ENCODE data around the gene HASPIN.
A peak's percentile ranks its signal among the peaks of the same experiment; 100 is the strongest.

The HASPIN gene

GRCh38 chr17:3739422-3740124, 15.9 kb downstream of the HASPIN start:
- no peak for DNase-seq

GRCh38 chr17:3740611-3741073, 16.9 kb downstream of the HASPIN start:
- DNase-seq: no peak

GRCh38 chr17:3744014-3744413, 20.3 kb downstream of the HASPIN start:
- no peak for DNase-seq

- no peak for DNase-seq
These were observed 21.4 kb downstream of the HASPIN start for GRCh38 chr17:3745071-3745470.

- DNase-seq: no peak
These were observed 24.1 kb downstream of the HASPIN start for GRCh38 chr17:3747805-3748204.

GRCh38 chr17:3748576-3748975, 24.9 kb downstream of the HASPIN start:
- no peak for DNase-seq

- no peak for DNase-seq
These were observed 26.6 kb downstream of the HASPIN start for GRCh38 chr17:3750296-3750695.

GRCh38 chr17:3750926-3751325, 27.2 kb downstream of the HASPIN start:
- DNase-seq: no peak

GRCh38 chr17:3751836-3752235, 28.1 kb downstream of the HASPIN start:
- no peak for DNase-seq

- DNase-seq: no peak
These were observed 29.9 kb downstream of the HASPIN start for GRCh38 chr17:3753624-3754023.

- DNase-seq: no peak
These were observed 30.4 kb downstream of the HASPIN start for GRCh38 chr17:3754066-3754457.

GRCh38 chr17:3754458-3755334, 31.0 kb downstream of the HASPIN start:
- DNase-seq: peak; percentile 98

- DNase-seq: no peak
These were observed 31.8 kb downstream of the HASPIN start for GRCh38 chr17:3755335-3756030.

- DNase-seq: no peak
These were observed 36.0 kb downstream of the HASPIN start for GRCh38 chr17:3759597-3760216.

- no peak for DNase-seq
These were observed 37.6 kb downstream of the HASPIN start for GRCh38 chr17:3761036-3761917.

GRCh38 chr17:3761918-3762380, 38.2 kb downstream of the HASPIN start:
- DNase-seq: no peak

GRCh38 chr17:3762922-3763776, 39.4 kb downstream of the HASPIN start:
- no peak for DNase-seq

GRCh38 chr17:3763777-3764170, 40.1 kb downstream of the HASPIN start:
- no peak for DNase-seq

- DNase-seq: no peak
These were observed 42.3 kb downstream of the HASPIN start for GRCh38 chr17:3765981-3766380.

GRCh38 chr17:3766779-3767178, 43.1 kb downstream of the HASPIN start:
- no peak for DNase-seq

- no peak for DNase-seq
These were observed 44.6 kb downstream of the HASPIN start for GRCh38 chr17:3768341-3768740.

Data from NCI-H1436 (cell line).